ENCODE measurements around the gene POU4F3.
"Not testable (repeated sequence)": the region's sequence is repeated elsewhere in the genome, so short reads cannot be mapped to it uniquely, and the experiment has no call there.

The POU4F3 gene, protein sequence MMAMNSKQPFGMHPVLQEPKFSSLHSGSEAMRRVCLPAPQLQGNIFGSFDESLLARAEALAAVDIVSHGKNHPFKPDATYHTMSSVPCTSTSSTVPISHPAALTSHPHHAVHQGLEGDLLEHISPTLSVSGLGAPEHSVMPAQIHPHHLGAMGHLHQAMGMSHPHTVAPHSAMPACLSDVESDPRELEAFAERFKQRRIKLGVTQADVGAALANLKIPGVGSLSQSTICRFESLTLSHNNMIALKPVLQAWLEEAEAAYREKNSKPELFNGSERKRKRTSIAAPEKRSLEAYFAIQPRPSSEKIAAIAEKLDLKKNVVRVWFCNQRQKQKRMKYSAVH

DNA sequence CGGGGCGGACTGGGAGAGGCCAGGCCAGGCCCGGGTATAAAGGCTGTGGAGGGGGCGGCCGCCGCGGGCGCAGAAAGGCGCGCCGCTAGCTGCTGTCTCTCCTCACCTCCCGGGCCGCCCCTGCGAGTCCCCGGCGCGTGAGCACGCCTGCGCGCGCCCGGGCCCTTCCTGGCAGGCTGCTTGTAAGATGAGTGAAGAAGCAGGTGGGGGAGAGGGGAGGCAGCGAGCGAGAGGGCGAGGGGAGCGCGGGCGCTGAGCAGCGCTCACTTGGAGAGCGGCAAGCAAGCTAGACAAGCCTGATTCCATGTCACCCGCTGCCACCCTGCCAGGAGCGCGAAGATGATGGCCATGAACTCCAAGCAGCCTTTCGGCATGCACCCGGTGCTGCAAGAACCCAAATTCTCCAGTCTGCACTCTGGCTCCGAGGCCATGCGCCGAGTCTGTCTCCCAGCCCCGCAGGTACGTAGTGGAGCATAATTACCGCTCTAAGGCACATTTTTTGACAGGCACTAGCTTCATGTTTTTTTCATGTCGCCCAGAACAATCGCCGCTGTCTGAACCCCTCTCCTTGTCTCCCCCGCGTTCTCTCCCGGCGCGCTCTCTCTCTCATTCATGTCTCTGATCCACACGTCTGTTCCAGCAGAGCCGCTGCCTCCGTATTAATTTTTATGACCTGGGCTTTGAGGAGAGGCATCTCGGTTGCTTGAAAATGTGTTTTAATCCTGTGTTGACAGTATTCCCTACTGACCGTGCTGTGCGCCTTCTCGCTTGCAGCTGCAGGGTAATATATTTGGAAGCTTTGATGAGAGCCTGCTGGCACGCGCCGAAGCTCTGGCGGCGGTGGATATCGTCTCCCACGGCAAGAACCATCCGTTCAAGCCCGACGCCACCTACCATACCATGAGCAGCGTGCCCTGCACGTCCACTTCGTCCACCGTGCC lies at the start of gene POU4F3:
Gene POU4F3, plus strand, starts transcription at position 66 of the 941 bp plus-strand sequence. Its CDS starts 274 bp downstream, at position 340.
- peak; percentile 16 for DNase-seq

DNA sequence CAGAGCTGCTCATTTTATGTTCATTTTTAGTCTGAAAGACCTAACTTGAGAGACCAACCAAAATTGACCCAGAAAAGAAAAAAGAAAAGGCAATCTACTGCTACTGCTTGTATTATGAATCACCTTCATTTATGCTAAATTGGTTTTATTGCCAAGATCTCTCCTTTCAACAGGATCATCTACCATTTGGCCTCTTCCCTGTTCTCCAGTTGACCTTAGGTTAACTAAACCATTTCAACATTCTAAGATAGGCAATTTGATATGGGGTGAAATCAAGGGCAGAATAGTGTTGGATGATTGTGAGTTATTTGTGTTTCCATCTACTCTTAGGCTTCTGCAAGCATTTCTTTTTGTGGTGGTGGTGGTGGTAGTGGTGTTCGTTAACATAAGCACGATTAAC lies 48.3 kb upstream of the POU4F3 start:
- no peak for DNase-seq

DNA sequence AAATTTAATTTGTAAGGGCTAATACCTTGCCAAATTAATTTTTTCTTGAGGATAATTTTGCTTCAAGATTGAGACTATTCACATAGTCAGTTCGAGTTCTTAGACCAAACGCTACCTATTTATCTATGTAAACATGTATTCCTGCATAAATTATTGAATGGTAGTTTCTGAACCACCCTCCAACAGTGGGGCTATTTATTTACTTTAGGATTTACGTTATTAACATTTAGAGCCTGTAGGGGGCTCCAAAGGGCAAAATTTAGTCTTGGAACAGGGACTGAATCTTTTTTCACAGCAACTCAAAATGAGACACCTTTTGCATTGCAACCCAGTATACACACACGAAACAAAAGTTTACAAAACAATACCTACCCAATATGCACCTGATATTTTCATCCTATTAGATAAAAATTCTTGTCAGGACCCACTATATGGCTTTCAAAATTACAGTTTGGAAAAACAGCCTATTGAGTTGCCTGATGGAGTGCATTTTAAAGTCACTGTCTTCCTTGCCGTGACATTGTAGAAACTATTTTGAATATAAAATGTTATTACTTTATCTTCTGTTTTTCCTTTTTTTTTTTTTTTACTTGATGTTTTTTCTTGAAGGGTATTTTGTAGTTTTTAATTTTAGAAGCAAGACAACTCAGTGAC lies 47.1 kb upstream of the POU4F3 start:
- DNase-seq, result peak; percentile 10

DNA sequence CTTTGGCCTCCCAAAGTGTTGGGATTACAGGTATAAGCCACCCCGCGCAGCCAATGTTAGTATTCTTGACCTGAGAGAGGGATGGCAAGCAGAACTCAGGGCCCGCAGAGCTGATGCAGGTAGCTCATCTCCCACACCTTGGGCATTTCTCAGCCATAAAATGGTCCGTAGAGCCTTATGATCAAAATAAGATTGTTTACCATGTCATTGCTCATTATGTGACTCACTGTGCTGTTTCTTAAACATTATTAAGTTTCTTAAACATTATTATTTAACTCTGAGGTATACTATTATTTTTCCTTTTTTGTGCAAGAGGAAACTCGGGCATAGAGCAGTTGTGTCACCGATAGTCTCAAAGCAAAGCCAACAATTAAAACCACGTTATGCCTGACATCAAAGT lies 42.4 kb upstream of the POU4F3 start:
- DNase-seq, result no peak

DNA sequence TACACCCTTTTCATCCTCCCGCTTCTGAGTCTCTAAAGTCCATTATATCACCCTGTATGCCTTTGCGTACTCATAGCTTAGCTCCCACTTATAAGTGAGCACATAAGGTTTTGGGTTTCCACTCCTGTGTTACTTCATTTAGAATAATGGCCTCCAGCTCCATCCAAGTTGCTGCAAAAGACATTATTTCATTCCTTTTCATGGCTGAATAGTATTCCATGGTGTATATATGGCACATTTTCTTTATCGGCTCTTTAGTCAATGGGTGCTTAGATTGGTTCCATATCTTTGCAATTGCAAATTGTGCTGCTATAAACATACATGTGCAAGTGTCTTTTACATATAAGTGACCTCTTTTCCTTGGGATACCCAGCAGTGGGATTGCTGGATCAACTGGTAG lies 39.7 kb upstream of the POU4F3 start:
- DNase-seq, result not testable (repeated sequence)

DNA sequence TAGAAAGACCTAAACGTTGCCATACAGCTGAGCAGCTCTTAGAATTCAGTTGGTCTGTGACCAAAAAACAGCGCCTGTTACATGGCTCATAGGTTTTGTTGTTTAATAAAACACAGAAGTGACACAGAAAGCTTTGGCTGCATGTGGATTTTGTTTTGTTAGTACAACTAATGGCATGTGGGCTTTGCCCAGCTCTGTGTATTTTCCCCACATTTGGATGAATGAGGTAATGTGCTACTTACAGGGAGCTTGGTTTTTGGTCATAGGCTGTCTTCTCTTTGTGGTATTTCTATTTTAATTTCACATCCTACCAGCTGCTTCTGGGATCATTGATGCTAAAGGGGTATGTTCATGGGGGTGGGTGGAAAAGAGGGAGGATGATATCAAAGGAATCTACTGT lies 37.0 kb upstream of the POU4F3 start:
- DNase-seq, result no peak

DNA sequence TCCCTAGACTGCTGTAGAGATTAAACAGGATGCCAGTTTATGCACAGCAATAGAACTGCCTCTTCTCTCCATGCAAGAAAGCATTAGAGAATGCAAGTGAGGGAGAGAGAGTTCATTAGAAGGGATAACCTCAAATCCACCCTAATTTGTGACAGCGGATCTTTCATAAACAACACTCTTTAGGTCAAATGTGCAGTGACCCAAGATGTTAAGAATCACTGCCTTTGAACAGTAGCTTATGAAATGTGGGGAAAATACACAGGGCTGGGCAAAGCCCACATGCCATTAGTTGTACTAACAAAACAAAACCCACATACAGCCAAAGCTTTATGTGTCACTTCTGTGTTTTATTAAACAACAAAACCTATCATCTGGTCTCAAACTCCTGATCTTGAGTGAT lies 36.2 kb upstream of the POU4F3 start:
- DNase-seq, result no peak

DNA sequence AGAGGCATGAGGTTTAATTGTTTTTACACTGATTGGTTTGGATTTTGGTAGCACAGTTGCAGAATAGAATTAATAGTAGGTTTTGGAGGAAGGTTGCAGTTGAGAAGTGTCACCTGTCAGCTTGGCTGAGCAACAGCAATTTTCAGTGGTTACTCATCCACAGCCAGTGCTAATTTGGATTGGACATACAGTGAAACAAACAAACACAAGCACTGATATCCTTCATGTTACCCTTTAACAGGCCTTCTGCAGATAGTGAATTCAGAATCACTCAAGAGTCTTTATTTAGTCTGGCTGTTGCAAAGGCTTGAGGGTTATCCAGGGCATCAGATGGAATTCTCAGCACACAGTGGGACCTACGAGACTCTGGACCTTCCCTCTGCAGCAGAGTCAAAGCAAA lies 31.8 kb upstream of the POU4F3 start:
- DNase-seq, result no peak

DNA sequence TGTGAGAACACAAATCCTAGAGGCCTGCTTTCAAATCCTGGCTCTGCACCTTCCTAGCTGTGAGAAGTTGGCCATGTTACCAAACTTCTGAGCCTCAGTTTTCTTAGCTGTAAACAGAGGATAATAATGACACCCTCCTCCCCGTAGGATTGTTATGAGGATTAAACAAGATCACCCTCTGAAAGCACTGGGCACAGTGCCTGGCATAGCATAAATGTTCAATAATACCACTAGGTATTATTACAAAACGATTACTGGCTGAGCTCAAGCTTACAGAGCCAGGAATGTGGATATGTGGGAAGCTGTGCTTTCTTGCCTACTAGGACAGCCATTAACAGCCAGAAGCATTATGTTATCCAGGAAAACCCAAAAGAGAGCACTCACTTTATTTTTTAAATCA lies 30.8 kb upstream of the POU4F3 start:
- DNase-seq, result no peak

DNA sequence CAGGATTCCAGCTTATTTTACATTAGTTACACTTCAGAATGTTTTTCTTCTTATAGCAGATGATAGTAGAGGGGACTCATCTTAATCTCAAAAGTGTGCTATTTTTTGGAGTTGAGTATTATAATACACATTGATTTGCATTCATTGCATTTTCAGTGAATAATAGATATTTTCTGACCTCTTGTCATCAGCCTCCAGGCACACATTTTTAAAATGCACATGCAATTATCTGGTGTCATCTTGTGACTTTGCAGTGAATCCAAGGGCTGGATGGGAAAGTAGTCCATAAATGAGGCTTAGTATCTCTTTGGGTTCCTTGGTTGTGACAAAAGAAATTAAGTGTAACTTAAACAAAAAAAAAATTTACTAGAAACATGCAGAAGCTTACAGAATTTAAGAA lies 28.1 kb upstream of the POU4F3 start:
- DNase-seq, result no peak

DNA sequence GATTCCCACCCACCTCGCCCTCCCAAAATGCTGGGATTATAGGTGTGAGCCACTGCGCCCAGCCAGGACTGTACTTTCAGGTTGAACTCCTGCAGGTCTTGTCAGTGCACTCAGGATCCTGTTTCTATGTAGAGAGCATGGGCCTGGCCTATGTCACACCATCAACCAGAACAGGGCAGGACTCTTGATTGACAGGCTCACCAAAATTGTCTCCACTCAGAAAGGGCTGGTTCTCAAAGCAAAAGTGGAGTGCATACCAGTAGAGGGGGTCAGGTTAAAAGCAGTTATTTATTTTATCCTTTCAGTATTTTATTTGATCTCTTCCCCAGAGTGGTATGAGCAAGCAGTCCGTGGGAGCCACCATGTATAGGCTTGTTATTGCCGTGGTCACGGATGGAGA lies 27.4 kb upstream of the POU4F3 start:
- no peak for DNase-seq

DNA sequence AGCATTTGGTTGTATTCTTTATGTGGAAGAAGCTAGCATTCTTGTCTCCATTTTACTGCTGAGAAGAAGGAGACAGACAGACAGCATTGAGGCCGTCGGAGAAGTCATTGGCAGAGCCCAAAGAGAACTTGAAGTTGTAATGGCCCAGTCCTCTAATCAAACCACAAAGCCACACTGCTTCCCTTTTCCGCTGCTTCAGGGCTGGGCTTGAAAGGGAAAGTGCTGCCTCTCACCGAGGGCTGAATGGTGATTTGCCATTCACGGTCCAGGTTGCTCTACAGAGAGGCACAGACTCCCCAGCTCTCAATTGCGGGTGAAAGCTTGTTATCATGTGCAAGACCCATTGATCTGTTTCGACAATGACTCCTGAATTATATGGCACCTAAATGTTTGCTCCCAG lies 25.6 kb upstream of the POU4F3 start:
- DNase-seq, result no peak

DNA sequence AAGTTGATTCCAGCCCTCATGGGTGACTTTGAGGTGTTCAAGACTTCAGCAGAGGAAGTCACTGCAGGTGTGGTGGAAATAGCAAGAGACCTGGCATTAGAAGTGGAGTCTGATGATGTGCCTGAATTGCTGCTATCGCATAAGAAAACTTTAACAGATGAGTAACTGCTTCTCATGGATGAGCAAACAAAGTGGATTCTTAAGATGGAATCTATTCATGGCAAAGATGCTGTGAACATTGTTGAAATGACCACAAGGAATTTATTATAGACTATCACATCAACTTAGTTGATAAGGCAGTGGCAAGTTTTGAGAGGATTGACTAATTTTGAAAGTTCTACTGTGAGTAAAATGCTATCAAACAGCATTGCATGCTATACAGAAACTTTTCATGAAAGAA lies 17.1 kb upstream of the POU4F3 start:
- no peak for DNase-seq

DNA sequence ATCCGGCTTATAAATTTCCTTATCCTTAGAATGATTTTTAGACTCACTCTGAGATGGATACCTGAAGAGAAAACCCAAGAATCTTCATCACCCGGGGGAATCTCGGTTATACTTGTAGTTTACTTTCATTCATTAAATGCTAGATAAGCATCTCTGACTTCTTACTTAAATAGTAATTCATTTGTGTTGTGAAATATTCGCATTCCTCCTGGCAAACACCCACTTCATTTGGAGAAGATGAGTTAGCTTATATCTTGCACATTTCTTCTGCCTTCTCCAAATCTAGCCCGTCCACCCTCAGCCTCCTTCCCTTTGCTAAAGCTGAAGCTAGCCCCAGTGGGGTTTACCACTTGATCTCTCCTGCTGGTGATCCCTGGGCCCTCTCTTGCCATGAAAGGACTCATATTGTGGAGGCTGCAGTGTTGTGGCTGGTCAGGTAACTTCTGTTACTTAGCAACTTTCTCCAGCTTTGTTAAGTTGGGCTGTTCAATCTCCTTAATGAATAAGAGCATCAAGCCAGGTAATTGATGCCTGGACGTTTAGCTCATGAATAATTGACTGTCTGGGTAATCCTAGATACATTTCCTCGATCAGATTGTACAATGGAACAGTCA lies 11.3 kb upstream of the POU4F3 start:
- no peak for DNase-seq

DNA sequence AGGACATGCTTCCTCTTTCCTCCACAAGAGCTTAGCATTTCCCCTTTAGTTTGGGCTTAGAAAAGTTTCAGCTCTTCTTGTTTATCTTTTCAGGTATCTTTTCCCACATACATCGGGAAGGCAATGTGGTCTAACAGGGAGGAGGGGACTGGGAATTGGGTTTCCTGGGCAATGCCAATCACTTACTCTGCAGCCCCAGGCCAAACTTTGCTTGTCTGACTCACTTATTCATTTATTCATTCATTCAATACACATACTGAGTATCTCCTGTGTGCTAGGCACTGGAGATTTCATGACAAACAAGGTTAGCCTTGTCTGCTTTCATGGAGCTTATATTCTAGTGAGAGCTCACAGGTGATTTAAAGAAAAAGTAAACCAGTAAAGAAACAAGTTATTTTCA lies 10.7 kb upstream of the POU4F3 start:
- DNase-seq, result no peak

DNA sequence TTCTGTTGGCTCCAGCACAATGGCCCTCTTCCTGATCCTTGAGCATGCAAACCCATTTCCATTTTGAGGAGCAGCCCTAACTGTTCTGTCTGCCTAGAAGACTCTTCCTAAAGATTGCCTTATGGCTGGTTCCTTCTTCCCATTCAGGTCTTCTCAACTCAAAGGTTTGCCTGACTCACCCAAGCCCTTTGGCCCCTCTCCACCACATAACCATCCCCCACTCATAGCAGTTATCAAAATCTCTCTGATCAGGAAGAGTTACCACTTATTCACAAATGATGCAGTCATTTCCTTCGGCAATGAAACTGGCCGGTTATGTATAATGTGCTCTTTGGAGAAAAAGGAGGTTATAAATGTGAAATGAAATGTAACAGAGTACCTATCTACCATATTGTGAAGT lies 8.9 kb upstream of the POU4F3 start:
- no peak for DNase-seq

DNA sequence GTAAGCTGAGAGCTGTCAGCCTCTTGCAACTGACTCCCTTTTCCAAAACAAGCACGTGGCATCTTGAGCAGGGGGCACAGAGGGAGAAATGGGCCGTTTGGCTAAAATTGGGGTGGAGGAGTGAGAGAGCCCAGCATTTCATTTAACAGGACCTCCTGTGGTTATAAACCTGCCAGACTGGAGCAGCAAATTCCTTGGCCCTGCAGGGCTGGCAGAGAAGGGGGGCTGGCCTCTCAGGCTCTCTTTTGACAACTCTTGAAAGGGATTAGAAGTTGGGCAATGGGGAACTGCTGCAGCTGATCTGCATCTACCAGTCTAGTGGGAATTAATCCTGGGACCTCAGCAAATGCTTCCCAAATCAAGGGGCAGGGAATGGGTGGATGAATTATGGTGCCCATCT lies 7.2 kb upstream of the POU4F3 start:
- no peak for DNase-seq

DNA sequence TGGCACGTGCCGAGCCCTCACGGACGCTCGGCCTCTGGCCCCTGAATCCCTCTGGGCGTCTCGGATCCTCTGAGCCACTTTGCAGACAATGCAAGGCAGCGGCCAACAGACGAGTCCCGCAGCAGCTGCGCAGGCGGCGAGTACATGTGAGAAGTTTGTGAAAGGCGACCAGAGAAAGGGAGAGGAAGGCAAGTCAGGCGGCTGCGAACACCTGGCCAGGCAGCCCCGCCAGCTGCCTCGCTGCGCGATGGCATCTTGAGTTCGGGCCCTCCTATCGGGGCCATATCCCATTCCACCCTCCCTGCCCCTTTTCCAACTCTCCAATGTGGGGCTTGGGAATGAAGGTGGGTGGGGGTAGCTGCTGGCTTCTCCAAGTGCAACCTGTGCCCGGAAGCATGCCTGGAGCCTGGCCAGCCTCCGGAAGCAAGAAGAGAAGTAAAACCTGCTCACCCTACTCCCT lies 4.5 kb upstream of the POU4F3 start:
- DNase-seq, result no peak

DNA sequence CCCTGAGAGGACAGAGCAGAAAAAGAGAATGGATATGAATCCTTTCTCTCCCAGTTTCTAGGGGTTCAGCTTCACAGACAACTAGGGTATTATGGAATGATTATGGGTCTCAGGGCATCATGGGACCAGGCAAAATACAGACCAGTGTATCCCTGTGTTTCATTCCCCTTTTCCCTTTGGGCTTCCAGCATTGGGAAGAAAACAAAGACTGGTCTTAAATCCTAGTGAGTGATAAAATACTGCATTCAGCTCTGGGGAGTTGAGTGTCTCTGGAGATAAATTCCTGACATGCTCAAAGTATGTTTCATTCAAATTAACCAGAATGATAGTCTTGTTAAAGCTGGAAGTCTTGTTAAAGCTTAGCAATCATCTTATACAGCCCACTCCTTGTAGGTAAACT lies 2.4 kb upstream of the POU4F3 start:
- DNase-seq, result no peak

DNA sequence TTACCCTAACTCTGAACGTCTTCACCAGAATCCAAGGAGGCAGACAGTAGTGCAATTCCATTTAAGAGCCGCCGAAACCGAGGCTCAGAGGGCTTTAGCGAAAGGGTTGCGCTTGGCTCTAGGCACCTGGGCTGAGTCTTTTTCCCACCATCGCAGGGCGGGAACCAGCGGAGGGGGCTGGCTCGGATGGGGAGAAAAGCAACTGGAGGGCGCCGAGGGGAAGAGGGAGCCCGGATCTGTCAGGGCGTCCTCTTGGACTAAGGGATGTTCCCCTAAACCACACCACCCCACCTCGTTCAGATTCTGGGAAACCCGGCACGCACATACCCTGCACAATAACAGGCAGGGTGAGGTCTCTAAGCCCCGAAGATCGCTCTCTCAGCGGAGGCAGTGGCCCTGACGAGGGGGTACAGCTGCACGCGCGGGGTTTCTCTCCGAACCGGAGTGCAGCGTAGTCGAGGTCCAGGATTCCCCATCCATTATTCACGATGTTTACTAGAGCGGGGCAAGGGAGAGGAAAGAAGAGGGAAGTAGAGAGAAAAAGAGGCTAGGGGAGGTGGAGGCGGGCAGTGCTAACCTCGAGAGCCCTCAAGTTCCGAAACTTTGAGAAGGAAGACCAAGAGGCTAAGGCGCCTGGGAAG lies 1.3 kb upstream of the POU4F3 start:
- DNase-seq, result no peak

DNA sequence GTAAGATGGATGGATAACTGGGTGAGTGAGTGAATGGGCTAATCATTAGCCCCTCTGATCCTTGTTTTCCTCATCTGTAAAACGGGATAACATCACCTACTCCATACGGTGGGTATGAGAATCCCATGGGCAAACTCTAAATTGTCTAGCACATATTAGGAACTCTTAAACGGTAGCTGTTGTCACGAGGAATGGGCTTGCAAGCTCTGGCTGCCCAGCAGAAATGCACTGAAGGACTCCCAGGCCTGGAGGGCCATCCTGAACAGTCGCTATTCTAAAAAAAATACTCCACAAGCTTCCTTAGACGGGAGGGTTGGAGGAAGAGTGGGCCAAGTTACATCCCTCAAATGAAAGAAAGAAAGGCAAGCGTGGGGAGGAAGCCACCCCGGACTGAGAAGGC lies 711 bp upstream of the POU4F3 start:
- DNase-seq, result no peak

DNA sequence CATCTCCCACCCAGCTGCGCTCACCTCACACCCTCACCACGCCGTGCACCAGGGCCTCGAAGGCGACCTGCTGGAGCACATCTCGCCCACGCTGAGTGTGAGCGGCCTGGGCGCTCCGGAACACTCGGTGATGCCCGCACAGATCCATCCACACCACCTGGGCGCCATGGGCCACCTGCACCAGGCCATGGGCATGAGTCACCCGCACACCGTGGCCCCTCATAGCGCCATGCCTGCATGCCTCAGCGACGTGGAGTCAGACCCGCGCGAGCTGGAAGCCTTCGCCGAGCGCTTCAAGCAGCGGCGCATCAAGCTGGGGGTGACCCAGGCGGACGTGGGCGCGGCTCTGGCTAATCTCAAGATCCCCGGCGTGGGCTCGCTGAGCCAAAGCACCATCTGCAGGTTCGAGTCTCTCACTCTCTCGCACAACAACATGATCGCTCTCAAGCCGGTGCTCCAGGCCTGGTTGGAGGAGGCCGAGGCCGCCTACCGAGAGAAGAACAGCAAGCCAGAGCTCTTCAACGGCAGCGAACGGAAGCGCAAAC lies 1.1 kb downstream of the POU4F3 start:
- no peak for DNase-seq

All from NCI-H1105 (cell line).